HEK293 (cell line): Measurements from ENCODE around the gene CCAR1.
"Not testable (repeated sequence)": the region's sequence is repeated elsewhere in the genome, so short reads cannot be mapped to it uniquely, and the experiment has no call there.

Experiments
- ATF2 ChIP-seq: fragments of 450-650 bp; formaldehyde crosslinking; IDR thresholded peaks from 2 replicates; pipeline ENCODE4 v1.5.1; 2016; ENCODE audit warnings: missing biosample characterization, missing genetic modification characterization, low read depth
- CTCF ChIP-seq: fragments of 450-650 bp; formaldehyde crosslinking; IDR thresholded peaks from 2 replicates; pipeline ENCODE4 v1.5.1; 2016; ENCODE audit warnings: missing biosample characterization, missing genetic modification characterization
- KLF10 ChIP-seq: fragments of 450-650 bp; IDR thresholded peaks from 2 replicates; pipeline ENCODE4 v1.5.1; 2018; ENCODE audit warnings: missing biosample characterization, mild to moderate bottlenecking, missing genetic modification characterization
- PBX3 ChIP-seq: sonication (generic); formaldehyde crosslinking; IDR thresholded peaks from 2 replicates; pipeline ENCODE4 v1.8.1; 2022; ENCODE audit warnings: mild to moderate bottlenecking, moderate library complexity, missing genetic modification reagents
- RBAK ChIP-seq: fragments of 450-650 bp; formaldehyde crosslinking; IDR thresholded peaks from 2 replicates; pipeline ENCODE4 v1.5.1; 2016; ENCODE audit warnings: missing biosample characterization, missing genetic modification characterization
- SALL2 ChIP-seq: fragments of 450-650 bp; formaldehyde crosslinking; IDR thresholded peaks from 2 replicates; pipeline ENCODE4 v1.5.0; 2017; ENCODE audit warnings: missing biosample characterization, mild to moderate bottlenecking, missing genetic modification characterization, borderline replicate concordance
- ZBTB1 ChIP-seq: fragments of 450-650 bp; formaldehyde crosslinking; IDR thresholded peaks from 2 replicates; pipeline ENCODE4 v1.5.1; 2016; ENCODE audit warnings: missing biosample characterization, missing genetic modification characterization
- ZBTB11 ChIP-seq: fragments of 450-650 bp; formaldehyde crosslinking; conservative IDR thresholded peaks from 2 replicates; pipeline ENCODE4 v1.5.1; 2016; ENCODE audit warnings: low read depth, missing biosample characterization, missing genetic modification characterization
- ZNF175 ChIP-seq: fragments of 450-650 bp; formaldehyde crosslinking; IDR thresholded peaks from 2 replicates; pipeline ENCODE4 v1.5.1; 2016; ENCODE audit warnings: missing biosample characterization, missing genetic modification characterization
- ZNF19 ChIP-seq: fragments of 450-650 bp; formaldehyde crosslinking; IDR thresholded peaks from 2 replicates; pipeline ENCODE4; 2016; ENCODE audit warnings: missing biosample characterization, missing genetic modification characterization, low read depth
- ZNF423 ChIP-seq: fragments of 450-650 bp; formaldehyde crosslinking; IDR thresholded peaks from 2 replicates; pipeline ENCODE4 v1.5.1; 2016; ENCODE audit warnings: missing biosample characterization, missing genetic modification characterization
- ZNF561 ChIP-seq: fragments of 450-650 bp; IDR thresholded peaks from 2 replicates; pipeline ENCODE4 v1.5.1; 2018; ENCODE audit warnings: missing biosample characterization, missing genetic modification characterization, borderline replicate concordance
- ZNF654 ChIP-seq: fragments of 450-650 bp; formaldehyde crosslinking; IDR thresholded peaks from 2 replicates; pipeline ENCODE4 v1.5.1; 2016; ENCODE audit warnings: low read depth, missing biosample characterization, missing genetic modification characterization

GRCh38 chr10:68827592-68827959, 106.5 kb downstream of the CCAR1 start:
- not testable (repeated sequence) for TF ChIP-seq CTCF; KLF10 (tag by site-specific recombination); ZNF423 (tag by site-specific recombination); ZNF19 (tag by site-specific recombination); PBX3 (CRISPR knock-in tag); ZNF175 (tag by site-specific recombination); ZNF561 (tag by site-specific recombination); SALL2 (tag by site-specific recombination); ZBTB1 (tag by site-specific recombination); ZBTB11 (tag by site-specific recombination); ATF2; RBAK (tag by site-specific recombination); ZNF654 (tag by site-specific recombination)
